DND-41 (cell line): ENCODE measurements around the gene UFC1.

ENCODE experiments used
- ATAC-seq: fragments of 200-7000 bp; cut with Tn5 transposase; 3 replicates; pipeline ENCODE4 v1.9.1; 2021; ENCODE audit warnings: low read depth; ENCODE audit not compliant: insufficient read depth
- DNase-seq: peaks from one replicate; pipeline ENCODE4 v3.0.0-alpha.2; 2020
- H2AFZ ChIP-seq: 2 replicates; pipeline ENCODE4 v1.6.0; 2012; ENCODE audit warnings: low read depth, low read length
- H3K27ac ChIP-seq: 2 replicates; pipeline ENCODE4 v1.5.1; 2012; ENCODE audit warnings: low read length, inconsistent platforms
- H3K27me3 ChIP-seq: fragments of 200-600 bp; sonication (generic); 2 replicates; pipeline ENCODE4 v1.6.0; 2012; ENCODE audit warnings: low read length, mild to moderate bottlenecking, inconsistent platforms; ENCODE audit not compliant: insufficient read depth, poor library complexity
- H3K36me3 ChIP-seq: 2 replicates; pipeline ENCODE4 v1.5.1; 2012; ENCODE audit warnings: low read length, inconsistent platforms; ENCODE audit not compliant: insufficient read depth
- H3K4me1 ChIP-seq: 2 replicates; pipeline ENCODE4 v1.5.1; 2012; ENCODE audit warnings: mild to moderate bottlenecking, low read length; ENCODE audit not compliant: insufficient read depth
- H3K4me2 ChIP-seq: 2 replicates; pipeline ENCODE4 v1.6.0; 2012; ENCODE audit warnings: mild to moderate bottlenecking, moderate library complexity, low read length, inconsistent platforms; ENCODE audit not compliant: insufficient read depth
- H3K4me3 ChIP-seq, 2 experiments: fragments of 200-600 bp in 1 of 2; shearing (Covaris generic) in 1 of 2; 2 replicates each; pipeline ENCODE4 v1.5.1; 2012 to 2016; ENCODE audit warnings: inconsistent platforms in 2 of 2, low read length in 2 of 2, mild to moderate bottlenecking in 2 of 2, low read depth in 1 of 2, moderate library complexity in 1 of 2
- H3K79me2 ChIP-seq: 2 replicates; pipeline ENCODE4 v1.6.0; 2012; ENCODE audit warnings: low read length, inconsistent platforms; ENCODE audit not compliant: insufficient read depth
- H3K9ac ChIP-seq: 2 replicates; pipeline ENCODE4 v1.6.0; 2012; ENCODE audit warnings: low read depth, mild to moderate bottlenecking, inconsistent platforms, low read length, moderate library complexity
- H3K9me3 ChIP-seq: 2 replicates; pipeline ENCODE4 v1.5.1; 2012; ENCODE audit warnings: low read length, moderate library complexity, mild to moderate bottlenecking, inconsistent platforms; ENCODE audit not compliant: insufficient read depth, severe bottlenecking
- H4K20me1 ChIP-seq: 2 replicates; pipeline ENCODE4 v1.6.0; 2012; ENCODE audit warnings: low read length; ENCODE audit not compliant: insufficient read depth
- EZH2 ChIP-seq: IDR thresholded peaks from 3 replicates; pipeline ENCODE4 v1.6.1; 2012; ENCODE audit warnings: borderline replicate concordance, low read depth, mild to moderate bottlenecking, moderate library complexity, low read length, inconsistent platforms; ENCODE audit not compliant: severe bottlenecking
- TF ChIP-seq, protein P1 (sequence below): IDR thresholded peaks from 2 replicates; pipeline ENCODE4 v1.5.1; 2012; ENCODE audit warnings: borderline replicate concordance, low read length, moderate library complexity, mild to moderate bottlenecking; ENCODE audit not compliant: poor library complexity, severe bottlenecking; ENCODE audit errors: extremely low read depth

Gene UFC1

GRCh38 chr1:161132410-161133219, 21.2 kb upstream of the UFC1 start, which contains the start of gene DEDD:
TSS of gene DEDD (minus strand) at chr1:161132667. CDS start at chr1:161124462, 8,205 bp downstream.
- Histone ChIP-seq H3K27me3 (no peaks in the 10 kb centered on the region), H3K4me3 (peak within 1 kb of the TSS; percentile 64 to 77), H3K27ac (peak within 1 kb of the TSS; percentile 93), H2AFZ (peak within 1 kb of the TSS; percentile 97), H3K4me2 (peak within 1 kb of the TSS; percentile 69), H3K4me1 (peaks cover 50% of the 10 kb centered on the region), H3K36me3 (peaks cover 31% of the 10 kb centered on the region), H3K9me3 (no peaks in the 10 kb centered on the region), H3K9ac (peak within 1 kb of the TSS; percentile 82), H3K79me2 (peaks cover 76% of the 10 kb centered on the region), H4K20me1 (no peaks in the 10 kb centered on the region)
- peak; percentile 96 for ATAC-seq
- TF ChIP-seq EZH2, result no peak
- TF ChIP-seq, protein P1, sequence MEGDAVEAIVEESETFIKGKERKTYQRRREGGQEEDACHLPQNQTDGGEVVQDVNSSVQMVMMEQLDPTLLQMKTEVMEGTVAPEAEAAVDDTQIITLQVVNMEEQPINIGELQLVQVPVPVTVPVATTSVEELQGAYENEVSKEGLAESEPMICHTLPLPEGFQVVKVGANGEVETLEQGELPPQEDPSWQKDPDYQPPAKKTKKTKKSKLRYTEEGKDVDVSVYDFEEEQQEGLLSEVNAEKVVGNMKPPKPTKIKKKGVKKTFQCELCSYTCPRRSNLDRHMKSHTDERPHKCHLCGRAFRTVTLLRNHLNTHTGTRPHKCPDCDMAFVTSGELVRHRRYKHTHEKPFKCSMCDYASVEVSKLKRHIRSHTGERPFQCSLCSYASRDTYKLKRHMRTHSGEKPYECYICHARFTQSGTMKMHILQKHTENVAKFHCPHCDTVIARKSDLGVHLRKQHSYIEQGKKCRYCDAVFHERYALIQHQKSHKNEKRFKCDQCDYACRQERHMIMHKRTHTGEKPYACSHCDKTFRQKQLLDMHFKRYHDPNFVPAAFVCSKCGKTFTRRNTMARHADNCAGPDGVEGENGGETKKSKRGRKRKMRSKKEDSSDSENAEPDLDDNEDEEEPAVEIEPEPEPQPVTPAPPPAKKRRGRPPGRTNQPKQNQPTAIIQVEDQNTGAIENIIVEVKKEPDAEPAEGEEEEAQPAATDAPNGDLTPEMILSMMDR, result peak; percentile 21
- peak; percentile 96 for DNase-seq

DNA sequence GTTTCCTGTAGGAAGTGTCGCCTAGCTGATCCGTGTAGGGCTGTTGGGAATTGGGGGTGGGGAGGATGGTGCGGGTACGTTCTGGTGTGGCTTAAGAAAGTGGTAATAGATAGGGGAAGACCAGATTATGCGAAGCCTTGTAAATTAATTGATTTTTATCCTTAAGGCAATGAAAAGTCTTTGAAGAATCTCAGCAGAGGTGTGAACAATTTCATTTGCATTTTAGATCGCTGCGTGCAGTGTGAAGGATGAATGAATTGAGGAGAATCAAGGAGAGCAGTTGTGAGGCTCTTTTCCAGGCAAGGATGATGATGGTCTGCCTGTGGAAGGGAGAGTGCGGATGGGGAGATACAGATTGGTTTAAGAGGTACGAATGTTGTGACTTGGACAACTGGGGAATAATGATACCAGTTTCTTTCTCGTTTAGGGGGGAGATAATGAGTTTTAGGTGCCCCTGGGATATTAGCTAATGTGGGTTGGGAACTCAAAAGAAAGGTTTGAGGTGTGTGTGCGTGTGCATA, 20.5 kb upstream of the UFC1 start:
- Histone ChIP-seq H2AFZ (peak overlapping the region; percentile 97), H3K27me3 (no peaks in the 10 kb centered on the region), H3K9ac (peak overlapping the region; percentile 82), H3K27ac (peak overlapping the region; percentile 93), H3K79me2 (peaks cover 69% of the 10 kb centered on the region), H3K4me1 (peaks cover 43% of the 10 kb centered on the region), H3K4me2 (peak overlapping the region; percentile 69), H3K36me3 (peaks cover 24% of the 10 kb centered on the region), H4K20me1 (no peaks in the 10 kb centered on the region), H3K4me3 (peak overlapping the region; percentile 64 to 77), H3K9me3 (no peaks in the 10 kb centered on the region)
- TF ChIP-seq, protein P1, result no peak
- TF ChIP-seq EZH2, result no peak
- ATAC-seq (peak; percentile 20), DNase-seq (no peak)

GRCh38 chr1:161137881-161138280, 15.9 kb upstream of the UFC1 start:
- H3K36me3 ChIP-seq, result peaks cover 5% of the 10 kb centered on the region
- no peak overlapping the region for H3K27ac ChIP-seq
- ATAC-seq (no peak), DNase-seq (no peak)
- H4K20me1 ChIP-seq, result no peaks in the 10 kb centered on the region
- no peak for TF ChIP-seq EZH2
- TF ChIP-seq, protein P1, result no peak
- peaks cover 10% of the 10 kb centered on the region for H3K4me1 ChIP-seq
- H3K9ac ChIP-seq, result no peak overlapping the region
- peaks cover 24% of the 10 kb centered on the region for H3K79me2 ChIP-seq
- no peaks in the 10 kb centered on the region for H3K27me3 ChIP-seq
- no peak overlapping the region for H2AFZ ChIP-seq
- H3K4me2 ChIP-seq, result no peak overlapping the region
- H3K4me3 ChIP-seq, result no peak overlapping the region
- no peaks in the 10 kb centered on the region for H3K9me3 ChIP-seq
